HG03558 (cell line): ENCODE measurements around the gene PDCD1.
"Not testable (repeated sequence)": the region's sequence is repeated elsewhere in the genome, so short reads cannot be mapped to it uniquely, and the experiment has no call there.

ENCODE experiments used
- ATAC-seq: cut with Tn5 transposase; IDR thresholded peaks from one replicate; pipeline ENCODE4 v1.9.1; 2021; ENCODE audit warnings: moderate number of reproducible peaks; ENCODE audit not compliant: unreplicated experiment; ENCODE audit errors: extremely low read depth

Gene PDCD1

GRCh38 chr2:241880311-241881073 is 21.8 kb upstream of the PDCD1 start:
- ATAC-seq, result no peak

GRCh38 chr2:241879326-241879725 is 20.6 kb upstream of the PDCD1 start:
- no peak for ATAC-seq

- ATAC-seq, result no peak
Measured at GRCh38 chr2:241877989-241878970, 19.6 kb upstream of the PDCD1 start.

- ATAC-seq, result no peak
Measured at GRCh38 chr2:241877197-241877685, 18.5 kb upstream of the PDCD1 start.

GRCh38 chr2:241876528-241877196 is 18.0 kb upstream of the PDCD1 start:
- ATAC-seq, result no peak

GRCh38 chr2:241875754-241876527 is 17.2 kb upstream of the PDCD1 start:
- not testable (repeated sequence) for ATAC-seq

GRCh38 chr2:241874277-241874925 is 15.7 kb upstream of the PDCD1 start:
- ATAC-seq, result no peak

GRCh38 chr2:241873803-241874110 is 15.1 kb upstream of the PDCD1 start:
- no peak for ATAC-seq

- no peak for ATAC-seq
Measured at GRCh38 chr2:241873081-241873802, 14.5 kb upstream of the PDCD1 start.

- ATAC-seq, result no peak
Measured at GRCh38 chr2:241872313-241872642, 13.6 kb upstream of the PDCD1 start.

GRCh38 chr2:241871538-241872312 is 13.0 kb upstream of the PDCD1 start:
- no peak for ATAC-seq

- ATAC-seq, result no peak
Measured at GRCh38 chr2:241870611-241871537, 12.2 kb upstream of the PDCD1 start.

GRCh38 chr2:241870081-241870541 is 11.4 kb upstream of the PDCD1 start:
- no peak for ATAC-seq

GRCh38 chr2:241869087-241869961 is 10.6 kb upstream of the PDCD1 start, which contains the start of gene RTP5:
Gene RTP5, plus strand, starts transcription at chr2:241869729. Its CDS starts 28 bp downstream, at chr2:241869757.
- ATAC-seq, result no peak

GRCh38 chr2:241868661-241869081 is 10.0 kb upstream of the PDCD1 start:
- no peak for ATAC-seq
